Measurements from ENCODE around the gene TSPAN9.

The TSPAN9 gene

DNA sequence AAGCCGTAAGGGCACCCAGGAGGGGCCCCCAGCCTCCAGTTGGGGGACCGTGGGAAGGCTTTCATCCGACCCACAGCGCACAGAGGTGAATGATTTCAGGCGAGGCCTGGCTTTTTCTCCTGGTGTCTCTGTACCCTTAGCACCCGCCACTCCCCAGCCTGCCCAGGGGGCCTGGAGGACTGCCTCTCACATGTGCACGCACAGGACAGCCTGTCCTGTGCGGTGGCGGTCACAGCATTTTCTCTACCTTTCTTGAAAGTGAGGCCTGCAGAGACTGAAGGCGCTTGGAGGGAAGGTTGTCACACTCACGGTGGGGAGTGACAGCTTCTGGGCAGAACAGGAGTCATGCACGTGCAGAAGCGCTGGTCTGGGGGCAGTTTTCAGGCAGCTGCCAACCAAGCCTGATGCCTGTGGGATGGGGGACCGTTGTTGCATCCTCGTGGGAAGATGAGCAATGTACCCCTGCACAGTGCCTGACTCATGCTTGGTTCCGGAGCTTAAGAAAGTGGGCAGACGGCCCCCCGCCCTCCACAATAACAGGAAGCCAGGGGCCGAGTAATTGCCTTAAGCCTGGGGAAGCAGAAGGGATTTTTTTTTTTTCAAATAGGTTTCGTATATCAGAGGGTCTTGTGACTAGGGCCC is 148.1 kb downstream of the TSPAN9 start:
- DNase-seq (ENCODE audit: low spot score), result no peak

DNA sequence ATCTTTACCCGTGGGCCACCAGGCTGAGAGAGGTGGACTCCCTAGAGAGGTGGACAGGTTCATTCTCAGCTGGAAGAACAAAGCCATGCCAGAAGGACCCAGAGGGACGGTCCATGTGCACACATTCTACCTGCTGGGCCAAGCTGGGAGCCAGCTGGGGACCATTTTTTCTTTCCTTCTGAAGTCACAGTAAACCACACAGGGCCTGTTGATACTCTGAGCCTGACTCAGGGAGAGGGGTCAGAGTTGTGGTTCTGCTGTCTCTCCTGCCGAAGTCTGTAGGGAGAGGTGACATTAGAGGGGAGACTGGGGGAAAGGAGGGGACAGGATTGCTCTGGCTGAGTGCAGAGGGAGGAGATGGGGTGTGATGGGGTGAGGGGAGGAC is 148.6 kb downstream of the TSPAN9 start:
- no peak for DNase-seq (ENCODE audit: low spot score)

DNA sequence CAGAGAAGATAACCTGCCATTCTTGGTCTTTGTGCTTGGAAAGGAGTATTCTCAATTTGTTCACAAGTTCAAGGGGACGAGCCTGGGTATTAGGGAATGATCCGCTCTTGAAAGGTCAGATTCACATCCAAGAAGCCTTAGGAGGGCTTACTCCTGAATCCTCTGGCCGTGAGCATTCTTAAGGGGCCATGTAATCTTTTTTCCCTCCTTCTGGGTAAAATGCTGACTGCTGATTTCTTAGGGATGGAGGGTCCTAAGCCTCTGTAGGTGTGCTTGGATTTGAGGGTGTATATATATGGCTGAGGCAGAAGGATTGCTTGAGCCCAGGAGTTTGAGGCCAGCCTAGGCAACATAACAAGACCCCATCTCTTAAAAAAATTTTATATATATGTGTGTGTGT is 149.1 kb downstream of the TSPAN9 start:
- DNase-seq (ENCODE audit: low spot score), result no peak

DNA sequence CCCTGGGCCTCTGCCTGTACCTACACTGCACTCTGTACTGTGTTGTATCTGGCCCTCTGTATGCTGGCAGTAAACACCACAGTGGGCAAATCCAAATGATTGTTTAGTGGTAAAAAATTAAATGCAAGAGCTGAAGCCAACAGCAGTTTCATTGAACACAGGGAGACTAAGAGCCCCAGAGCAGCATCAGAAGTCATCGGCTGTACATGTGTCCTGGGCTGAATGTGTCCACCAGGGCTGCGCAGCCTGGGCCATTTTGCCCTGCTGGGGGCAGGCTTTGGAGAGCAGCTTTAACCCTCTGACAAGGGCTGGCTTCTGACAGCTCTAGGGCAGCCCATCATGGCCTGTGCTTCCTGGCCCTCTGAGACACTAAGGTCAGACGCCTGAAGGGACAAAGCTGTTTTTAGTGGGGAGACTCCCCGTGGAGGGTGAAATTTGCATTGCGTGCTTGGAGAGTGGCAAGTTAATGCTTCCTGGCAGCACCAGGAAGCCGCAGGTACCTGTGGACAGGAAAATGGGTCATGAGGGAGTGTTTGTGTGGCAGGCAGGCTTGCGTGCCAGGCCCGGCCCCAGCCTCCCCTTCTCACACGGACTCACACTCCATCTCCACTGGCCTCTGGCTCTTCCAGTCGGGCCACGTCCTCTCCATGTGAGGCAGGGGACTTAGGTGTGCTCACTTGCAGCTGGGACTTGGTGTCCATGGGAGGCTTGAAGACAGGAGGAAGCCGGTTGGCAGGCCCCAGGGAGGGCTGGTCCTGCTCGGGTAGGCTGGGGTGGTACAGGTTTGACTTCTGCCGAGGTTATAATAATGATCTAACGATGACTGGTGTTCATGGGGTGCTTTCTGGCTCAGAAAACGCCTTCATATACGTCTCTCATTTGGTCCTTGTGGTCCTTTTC is 150.1 kb downstream of the TSPAN9 start:
- no peak for DNase-seq (ENCODE audit: low spot score)

DNA sequence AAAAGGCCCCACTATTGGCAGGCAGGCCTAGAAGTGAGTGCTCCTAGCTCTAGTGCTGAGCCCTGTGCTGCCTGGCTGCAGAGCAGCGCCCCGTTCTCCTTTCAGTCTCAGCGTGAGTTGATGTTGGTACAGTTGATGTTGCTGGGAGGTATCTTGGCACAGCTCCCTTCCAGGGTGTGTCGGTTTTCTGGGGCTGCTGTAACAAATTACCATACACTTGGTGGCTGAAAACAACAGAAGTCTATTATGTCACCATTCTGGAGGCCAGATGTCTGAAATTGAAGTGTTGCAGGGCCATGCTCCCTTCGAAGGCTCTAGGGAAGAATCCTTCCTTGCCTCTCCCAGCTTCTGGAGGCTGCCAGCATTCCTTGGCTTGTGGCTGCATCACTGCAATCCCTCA is 151.4 kb downstream of the TSPAN9 start:
- DNase-seq (ENCODE audit: low spot score), result no peak

DNA sequence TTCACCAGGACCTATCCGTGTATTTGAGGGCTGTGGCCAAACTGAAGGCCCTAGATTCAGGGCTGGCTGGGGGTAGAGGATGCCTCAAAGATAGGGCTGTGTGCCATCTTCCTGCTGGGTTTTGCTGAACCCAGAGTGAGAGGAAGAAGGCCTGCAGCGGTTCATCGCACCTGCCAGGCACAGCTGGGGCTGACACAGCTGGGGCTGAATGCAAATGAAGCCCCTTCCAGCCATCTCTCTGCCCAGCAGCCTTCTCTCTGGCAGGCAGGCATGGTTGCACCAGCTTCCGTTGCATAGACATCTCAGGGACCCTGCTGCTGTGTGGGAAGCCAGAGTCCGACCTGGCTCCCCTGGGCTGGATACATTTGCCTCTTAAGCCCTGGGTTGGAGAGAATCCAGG is 152.4 kb downstream of the TSPAN9 start:
- DNase-seq (ENCODE audit: low spot score), result no peak

DNA sequence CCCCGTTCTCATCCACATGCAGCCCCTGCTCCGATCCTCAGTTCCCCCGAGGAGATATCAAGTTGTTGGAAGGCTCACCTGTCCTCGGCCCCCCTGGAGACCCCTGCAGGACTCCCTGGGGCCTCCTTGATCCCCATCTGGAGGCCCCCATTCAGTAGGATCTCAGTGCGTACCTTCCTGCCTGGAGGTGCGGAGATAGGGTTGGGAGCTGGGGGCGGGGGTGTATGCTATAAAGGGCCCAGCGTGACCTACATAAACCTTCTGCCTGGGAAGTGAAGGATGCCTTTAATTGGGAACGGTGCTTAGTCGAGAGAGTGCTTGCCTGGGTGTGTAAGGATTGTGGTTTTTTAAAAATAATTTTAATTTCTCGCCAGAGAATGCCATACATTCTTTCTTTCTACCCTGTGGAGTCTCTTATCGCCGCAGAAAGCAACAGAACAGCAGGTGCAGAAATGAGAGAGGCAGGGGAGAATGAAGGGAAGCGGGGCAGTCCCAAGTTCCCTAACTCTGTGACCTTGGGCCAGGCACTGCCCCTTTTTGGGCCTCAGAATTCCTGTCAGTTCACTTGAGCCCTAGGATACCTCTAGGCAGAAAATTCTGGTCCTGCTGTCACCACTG is 153.7 kb downstream of the TSPAN9 start:
- DNase-seq (ENCODE audit: low spot score), result no peak

DNA sequence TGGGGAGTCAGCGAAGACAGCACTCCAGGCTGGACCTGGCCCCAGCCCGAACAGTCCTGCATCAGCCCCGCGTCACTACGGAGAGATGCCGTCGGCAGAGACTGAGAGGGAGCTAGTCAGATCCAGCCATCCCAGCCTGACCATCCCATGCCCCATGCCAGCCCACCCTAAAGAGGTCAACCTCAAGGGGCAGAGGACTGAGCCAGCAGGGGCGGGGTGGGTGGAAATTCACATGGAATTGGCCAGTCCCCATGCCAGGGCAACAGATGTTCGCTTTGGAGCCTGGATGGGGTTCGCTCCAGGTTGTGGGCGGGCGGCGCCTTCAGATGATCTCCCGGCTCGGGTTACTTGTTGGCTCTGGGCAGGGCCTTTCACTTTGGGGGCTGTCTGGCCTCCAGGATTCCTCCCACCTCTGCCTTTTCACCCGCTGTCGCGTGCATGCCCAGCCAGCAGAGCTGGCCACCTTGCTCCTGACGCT is 154.3 kb downstream of the TSPAN9 start:
- DNase-seq (ENCODE audit: low spot score), result no peak

DNA sequence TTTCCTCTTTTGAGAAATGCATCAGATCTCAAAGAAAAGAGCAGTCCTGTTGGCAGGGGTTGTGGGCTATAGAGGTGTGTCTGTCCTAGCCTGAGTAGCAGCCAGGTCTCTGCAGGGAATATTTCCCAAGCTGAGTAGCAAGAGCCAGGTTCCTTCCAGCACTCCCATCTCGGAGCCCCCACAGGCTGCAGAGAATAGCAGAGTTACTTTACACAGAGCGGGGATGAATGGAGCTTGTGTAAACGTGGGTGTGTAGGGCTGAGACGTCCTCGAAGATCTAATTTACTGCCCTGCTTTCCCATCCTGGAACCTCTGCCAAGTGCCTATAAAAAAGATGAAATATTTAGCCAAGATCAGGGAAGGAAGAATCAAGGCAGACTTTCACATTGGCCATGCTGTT is 156.6 kb downstream of the TSPAN9 start:
- DNase-seq (ENCODE audit: low spot score), result no peak

DNA sequence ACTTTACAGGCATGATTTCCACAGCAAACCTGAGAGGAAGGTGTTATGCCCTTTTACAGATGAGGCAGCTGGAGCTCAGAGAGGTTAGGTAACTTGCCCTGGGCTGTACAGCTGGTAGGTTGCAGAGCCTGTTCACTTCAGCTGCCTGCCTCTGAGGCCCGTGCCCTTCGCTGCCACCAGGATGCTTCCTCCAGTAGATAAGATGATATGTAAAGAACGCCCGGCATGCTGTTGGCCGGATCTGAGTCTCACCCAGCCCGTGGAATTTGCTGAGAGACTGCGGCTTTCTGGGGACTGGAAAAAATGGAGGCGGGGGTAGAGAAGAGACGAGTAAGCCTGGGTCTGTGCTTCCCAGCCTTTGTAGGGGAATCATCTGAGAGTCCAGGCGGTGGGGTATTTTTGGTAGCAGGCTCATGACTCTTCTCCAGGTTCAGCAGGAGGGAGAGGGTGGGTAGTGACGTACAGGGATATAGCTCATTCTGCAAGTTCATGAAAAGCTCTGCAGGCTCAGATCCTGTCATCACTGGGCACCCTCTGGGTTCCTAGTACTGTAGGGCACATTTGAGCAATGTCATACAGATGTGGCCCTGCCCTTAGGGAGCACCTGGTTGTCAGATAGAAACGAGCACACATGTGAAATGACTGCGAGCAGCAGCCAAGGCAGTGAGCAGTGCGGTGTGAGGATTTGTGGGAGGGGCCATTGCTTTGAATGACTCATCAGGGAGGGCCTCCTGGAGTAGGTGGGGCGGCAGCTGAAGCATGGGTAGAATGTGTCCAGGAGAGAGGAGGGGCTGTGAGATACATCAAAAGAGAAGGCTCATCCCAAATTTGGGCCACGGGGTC is 159.4 kb downstream of the TSPAN9 start:
- DNase-seq (ENCODE audit: low spot score), result peak; percentile 43

DNA sequence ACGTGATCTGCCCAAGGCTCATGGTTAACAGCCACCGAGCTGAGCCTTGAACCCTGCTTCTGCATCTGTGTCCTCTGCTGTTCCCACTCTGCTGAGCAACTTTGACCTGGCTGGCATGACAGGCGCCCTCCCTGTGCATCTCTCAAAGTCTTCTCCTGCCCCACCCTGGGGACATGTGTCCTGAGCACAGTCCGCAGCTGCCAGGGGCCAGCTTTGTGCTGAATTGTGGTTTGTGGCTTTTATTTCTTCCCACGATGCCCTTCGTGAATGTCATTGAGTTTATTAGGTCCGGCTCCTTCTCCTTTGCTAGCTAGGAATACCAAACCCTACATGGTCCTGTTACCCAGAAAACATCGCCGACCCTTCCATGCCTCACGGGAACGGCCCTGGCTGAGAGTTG is 161.0 kb downstream of the TSPAN9 start:
- DNase-seq (ENCODE audit: low spot score), result no peak

DNA sequence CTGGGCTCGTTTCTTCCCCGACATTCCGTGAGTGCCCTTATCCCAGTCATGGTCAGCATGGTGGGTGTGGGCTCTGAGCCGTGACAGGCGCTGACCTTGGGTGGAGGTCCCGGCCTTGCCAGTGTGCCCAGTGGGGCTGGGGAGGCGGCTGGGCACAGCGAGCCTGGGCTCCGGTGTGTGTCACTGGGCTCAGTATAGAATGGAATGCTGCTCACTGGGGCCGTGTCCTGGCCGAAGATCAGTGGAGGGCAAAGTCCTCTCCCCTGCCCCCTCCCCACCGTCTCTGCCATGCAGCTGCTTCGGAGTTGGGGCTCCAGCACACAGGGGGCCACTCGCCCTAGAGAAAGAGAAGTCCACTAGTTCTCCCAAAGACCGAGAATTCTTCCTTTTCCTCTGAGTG is 164.4 kb downstream of the TSPAN9 start:
- DNase-seq (ENCODE audit: low spot score), result peak; percentile 61

DNA sequence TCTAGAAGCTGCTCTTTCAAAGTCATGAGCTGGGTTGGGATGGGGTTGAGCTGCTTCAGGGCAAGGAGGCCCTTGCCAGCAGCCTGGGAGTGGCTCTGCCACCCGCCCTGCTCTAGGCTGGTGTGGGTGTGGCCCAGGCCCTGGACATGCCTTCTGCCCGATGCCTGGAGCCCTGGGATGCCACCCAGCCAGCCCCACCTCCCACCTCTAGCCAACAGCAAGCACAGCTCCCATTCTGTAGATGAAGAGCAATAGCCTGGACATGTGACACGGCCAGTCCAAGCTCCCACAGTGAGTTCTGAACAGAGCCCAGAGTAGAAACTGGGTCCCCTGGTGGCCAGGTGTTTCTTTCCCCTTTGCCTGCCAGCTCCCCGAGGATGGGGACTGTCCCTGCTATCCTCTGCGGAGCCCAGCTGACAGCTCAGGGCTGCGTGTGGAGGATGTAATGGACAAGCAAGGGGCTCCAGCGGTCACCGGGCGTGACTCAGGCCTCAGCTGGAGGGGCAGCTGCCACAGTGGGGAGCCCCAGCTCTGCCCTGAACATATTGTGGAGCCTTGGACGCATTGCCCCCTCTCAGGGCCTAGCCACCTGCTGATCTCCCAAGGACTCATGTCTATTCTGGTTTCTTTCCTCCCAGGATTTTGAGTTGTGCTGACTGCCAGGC is 165.2 kb downstream of the TSPAN9 start:
- DNase-seq (ENCODE audit: low spot score), result no peak

DNA sequence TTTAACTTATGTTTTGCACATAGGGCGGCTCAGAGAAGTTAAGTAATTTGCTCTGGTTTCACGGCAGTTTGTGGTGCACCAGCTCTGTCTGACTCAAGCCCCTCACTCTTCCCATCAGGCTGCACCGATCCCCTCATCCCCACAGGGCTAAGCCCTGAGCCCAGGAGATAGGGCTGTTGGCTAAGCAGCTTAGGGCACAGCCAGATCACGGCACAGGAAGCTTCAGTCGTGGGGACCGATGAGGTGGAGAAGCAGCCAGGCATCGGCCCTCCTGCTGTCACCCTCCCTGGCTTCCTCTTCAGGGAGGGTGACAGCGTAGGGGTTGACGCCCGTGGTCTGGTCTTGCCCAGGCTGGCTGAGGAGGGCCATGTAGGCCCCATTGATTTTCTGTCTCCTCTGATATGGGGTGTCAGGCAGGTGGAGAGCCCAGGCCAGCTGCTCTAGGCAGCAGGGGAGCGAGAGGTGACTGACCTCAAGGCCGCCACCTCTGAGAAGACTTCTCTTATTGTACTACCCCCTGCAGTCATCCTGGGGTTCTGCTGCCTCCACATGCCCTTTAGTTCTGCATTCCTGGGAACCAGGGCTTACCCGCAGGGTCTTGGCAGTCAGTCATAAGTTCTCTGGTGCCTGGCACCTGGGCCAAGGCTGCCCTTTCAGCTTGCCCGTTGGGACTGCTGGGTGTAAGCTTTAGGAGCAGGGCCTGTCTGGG is 166.4 kb downstream of the TSPAN9 start:
- DNase-seq (ENCODE audit: low spot score), result no peak

DNA sequence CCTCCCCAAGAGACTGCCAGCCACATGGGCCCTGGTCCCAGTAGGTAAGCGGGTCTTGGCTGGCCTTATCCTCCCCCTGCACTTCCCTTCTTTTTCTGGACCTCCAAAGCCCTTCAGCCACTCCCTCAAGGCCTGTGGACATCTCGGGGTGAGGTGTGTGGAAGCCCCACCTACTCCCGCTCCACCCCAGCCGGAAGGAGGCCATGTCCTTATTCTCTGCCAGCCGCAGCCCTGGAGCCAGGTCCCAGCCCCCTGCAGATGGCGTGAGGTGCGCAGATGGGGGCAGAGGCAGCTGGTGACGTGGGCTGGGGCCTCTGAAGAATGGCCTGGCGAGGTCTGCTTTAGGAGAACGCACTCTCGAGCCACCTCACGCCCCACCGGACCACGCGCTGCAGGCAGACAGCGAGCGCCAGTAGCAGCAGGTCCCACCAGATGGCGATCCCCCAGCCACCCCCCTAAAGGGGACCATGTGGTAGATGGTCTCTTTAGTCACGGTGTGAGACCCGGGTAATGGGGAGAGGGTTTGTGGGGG is 167.1 kb downstream of the TSPAN9 start:
- DNase-seq (ENCODE audit: low spot score), result no peak

DNA sequence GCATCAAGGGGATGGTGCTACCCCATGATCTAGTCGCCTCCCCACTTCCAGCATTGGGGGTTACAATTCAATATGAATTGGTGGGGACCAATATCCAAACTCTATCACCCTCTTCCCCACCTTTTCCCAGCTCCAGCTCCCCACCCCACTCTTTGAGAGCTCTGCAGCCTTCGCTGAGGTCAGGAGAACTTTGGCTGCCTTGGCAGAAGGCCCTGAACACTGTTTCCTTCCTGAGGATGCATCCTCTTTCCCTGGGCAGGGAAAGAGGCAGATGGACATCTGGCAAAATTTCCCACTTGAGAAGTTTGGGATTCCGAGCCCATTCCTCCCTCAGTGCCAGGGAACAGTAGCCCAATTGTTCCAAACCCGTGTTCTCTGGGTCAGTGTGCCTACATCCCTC is 169.1 kb downstream of the TSPAN9 start:
- no peak for DNase-seq (ENCODE audit: low spot score)

DNA sequence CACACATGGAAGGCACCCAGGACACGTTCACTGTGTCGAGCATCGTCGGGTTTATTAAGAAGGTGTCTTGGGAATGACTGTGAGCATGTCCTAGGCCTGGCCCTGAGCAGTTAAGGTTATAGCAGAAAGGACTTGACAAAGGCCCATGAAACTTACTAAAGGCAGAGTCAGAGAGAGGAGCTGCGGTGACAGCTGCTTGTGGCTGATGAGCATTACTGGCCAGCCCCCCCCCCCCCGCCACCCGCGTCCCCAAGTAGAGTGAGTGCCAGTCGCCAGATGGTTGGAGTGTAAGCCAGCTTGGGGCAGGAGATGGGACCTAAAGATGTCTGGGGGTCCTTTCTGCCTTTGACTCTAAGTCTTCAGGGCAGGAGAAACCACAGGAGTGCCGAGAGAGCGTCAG is 169.9 kb downstream of the TSPAN9 start:
- no peak for DNase-seq (ENCODE audit: low spot score)

DNA sequence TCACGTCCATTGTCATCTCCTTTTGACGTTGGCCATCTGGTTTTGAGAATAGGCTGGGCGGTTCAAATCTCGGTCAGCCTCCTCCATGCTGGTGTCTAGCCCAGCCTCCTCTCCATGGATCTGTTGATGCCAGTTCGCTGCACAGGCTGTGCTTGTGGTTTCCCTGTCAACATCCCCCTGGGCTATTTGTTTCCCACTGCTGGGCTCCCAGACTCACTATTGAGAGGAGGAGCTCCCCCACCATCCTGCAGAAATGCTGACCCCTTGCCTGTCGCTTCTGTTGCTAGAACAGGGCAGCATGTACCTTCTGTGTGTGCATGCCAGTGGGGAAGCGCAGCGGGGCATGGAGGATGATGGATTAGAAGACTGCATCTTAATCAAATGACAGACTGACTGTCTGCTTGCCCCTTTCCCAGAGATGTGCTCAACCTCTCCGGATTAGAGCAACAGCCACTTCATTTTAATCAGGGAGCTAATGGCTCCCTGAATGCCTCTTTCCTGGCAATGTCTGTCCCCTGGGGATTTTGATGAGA is 170.5 kb downstream of the TSPAN9 start:
- DNase-seq (ENCODE audit: low spot score), result no peak

DNA sequence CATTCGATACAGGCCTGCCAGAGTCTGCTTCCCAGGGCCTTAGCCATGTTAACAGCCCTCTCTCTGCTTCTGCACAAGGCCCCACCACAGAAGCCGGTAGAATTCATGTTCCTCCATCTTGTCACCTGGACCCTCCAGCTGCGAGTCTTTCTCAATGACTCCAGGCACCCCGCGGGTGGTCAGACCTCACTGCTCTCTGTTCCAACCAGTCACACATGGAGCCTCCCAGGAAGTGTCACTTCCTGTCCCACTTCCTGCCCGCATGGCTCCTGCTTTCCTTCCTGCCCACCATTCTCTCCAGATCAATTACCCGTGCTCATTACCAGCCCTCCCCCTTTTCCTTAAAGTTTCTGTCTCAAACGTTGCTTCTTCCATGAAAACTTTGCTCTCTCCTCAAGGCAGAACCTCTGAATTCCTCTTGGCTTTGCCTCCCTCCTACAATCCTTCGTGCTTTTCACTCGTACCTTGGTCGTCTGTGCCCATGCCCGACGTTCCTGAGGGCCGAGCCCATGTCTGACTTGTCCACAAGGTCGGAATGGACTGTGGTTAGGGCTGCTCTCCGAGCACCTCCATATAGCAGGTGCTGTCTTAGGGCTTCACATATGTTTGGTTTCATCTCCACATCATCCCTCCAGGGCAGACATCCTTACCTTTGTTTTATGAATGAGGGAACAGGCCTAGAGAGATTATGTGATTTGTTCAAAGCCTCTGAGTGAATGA is 172.1 kb downstream of the TSPAN9 start:
- DNase-seq (ENCODE audit: low spot score), result no peak

DNA sequence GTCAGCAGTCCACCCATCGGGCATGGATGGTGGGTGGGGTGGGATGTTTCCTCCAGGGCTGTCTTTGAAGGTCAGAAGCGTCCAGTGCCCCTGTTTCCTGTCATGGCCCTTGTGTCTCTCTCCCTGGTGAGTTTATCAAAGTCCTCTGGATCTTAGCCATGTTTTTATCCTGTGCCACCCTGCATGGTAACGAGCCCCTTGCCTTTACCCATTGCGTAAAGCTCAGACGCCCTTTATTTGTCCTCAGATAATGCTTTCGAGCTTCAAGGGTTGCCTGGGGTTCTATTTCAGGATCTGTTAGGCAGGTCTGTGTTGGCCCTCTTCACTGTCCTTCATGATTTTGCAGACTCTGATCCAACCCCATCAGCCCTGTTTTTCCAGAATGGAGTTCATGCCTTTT is 172.9 kb downstream of the TSPAN9 start:
- DNase-seq (ENCODE audit: low spot score), result no peak
